Stimulated activated CD8-positive, alpha-beta memory T cell treated with anti-CD3 and anti-CD28 coated beads, Interleukin-4, amount 100 ng/mL, for 4 hours (primary cell): ENCODE data around the gene KCNJ4.
"Not testable (repeated sequence)": the region's sequence is repeated elsewhere in the genome, so short reads cannot be mapped to it uniquely, and the experiment has no call there.

Experiments used
- DNase-seq, 2 donors: peaks; one replicate each; pipeline ENCODE4 v3.0.0-alpha.2; 2020; ENCODE audit warnings: low read depth in 2 of 2, low spot score in 1 of 2

Gene KCNJ4

DNA sequence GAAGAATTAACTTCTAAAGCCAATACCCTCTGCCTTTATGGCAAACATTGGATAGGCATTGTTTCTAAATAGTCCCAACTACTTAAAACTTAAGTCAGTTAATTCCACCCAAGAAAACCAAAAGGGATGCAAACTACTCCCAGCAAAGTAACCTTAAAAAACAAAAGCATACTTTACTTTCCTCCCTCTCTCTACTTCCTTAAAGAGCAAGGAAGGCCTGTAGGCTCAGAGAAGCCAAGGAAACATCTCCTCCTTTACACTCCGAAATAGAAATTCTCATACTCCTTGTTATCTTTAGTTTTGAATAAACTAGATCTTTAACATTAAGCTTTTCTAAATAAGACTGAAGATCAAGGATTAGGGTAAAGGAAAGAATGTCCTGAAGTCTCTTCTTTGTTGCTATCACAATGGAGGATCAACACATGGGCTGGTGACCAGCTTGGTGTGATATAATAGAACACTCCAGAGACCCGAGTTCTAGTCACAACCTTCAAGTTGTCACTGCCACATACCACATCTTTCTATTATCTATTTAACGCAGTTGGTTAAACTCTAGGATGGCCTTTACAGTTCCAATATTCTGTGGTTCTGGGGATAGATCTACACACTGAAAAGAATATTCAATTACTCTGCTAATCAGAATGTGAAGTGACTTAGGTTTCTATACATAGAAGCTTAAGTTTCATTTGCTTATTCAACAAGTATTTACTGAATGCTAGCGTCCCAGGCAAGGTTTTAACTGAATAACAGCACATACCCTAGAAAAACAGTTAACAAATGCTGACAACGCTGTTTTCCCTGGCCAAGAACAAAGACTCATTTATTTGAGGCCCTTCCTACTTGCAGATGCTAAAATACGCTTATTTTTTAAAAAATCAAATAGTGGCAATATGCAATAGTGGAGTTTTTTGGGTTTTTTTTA is 66.2 kb downstream of the KCNJ4 start:
- not testable (repeated sequence) for DNase-seq

DNA sequence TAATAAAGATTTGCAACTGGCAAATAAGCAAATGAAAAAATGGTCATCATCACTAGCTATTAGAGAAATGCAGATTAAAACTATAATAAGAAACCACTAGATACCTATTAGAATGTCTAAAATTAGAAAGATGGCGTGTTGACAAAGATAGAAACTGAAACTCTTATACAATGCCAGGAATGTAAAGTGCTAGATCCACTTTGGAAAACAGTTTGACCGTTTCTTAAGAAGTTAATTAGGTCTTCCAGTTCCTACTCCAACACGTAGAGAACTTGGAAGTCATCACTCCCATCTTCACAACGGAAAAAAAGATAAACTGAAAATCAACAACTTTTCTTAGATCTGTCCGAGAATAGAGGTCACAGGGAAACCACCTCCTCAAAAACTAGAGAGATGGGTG is 68.1 kb downstream of the KCNJ4 start:
- DNase-seq, result not testable (repeated sequence)

DNA sequence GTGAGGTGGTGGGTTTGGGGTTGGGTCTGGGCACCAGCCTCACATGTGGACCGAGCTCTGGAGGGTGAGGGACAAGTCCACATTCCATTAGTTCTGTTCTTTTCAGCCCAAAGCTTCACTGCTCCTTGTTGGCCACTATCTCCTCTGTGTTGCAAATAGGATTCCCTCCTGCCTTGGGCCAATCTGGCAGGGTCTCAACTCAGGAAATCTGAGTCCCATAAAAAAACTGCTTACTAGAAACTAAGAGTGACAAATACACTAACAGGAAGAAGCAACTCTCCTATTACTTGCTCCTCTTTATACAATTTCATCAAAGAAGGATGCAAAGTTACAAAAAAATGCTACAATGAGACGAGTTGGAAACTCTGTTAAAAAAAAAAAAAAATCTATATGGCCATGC is 71.6 kb downstream of the KCNJ4 start:
- no peak for DNase-seq

DNA sequence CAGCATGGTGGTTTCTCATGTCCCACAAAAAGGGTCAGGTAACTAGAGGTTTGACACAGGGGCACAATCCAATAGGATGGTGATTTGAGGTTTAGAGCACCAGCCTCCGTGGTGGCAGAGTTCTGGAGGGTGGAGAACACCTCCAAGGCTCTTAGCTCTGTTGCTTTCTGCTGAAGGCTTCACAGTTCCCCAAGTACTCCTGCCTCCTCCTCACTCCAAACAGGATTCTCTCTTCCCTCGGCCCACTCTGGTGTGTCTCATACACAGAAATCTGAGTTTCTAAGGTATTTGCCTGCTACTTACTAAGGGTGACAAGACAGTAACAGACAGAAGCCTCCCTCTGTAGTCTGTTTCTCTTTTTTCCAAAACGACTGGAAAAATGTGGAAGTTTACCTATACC is 73.6 kb downstream of the KCNJ4 start:
- DNase-seq, result not testable (repeated sequence)
